NT2/D1 (cell line): ENCODE measurements around the gene SOX6.

Source experiments
- DNase-seq: peaks from one replicate; pipeline ENCODE4 v3.0.0-alpha.2; 2011; ENCODE audit warnings: low read depth, low spot score
- H3K27me3 ChIP-seq: 2 replicates; pipeline ENCODE4 v1.6.0; 2011; ENCODE audit warnings: mild to moderate bottlenecking; ENCODE audit not compliant: insufficient read length, insufficient read depth
- H3K36me3 ChIP-seq: 2 replicates; pipeline ENCODE4 v1.6.1; 2011; ENCODE audit warnings: mild to moderate bottlenecking, low read length, mixed read lengths; ENCODE audit not compliant: insufficient read depth, insufficient read length
- H3K4me1 ChIP-seq: 2 replicates; pipeline ENCODE4 v1.5.1; 2011; ENCODE audit not compliant: insufficient read depth, insufficient read length
- H3K4me3 ChIP-seq: 2 replicates; pipeline ENCODE4 v1.5.1; 2011; ENCODE audit warnings: low read depth; ENCODE audit not compliant: insufficient read length
- H3K9ac ChIP-seq: 2 replicates; pipeline ENCODE4 v1.6.0; 2011; ENCODE audit warnings: low read depth; ENCODE audit not compliant: insufficient read length
- H3K9me3 ChIP-seq: 2 replicates; pipeline ENCODE4 v1.5.1; 2011; ENCODE audit warnings: mild to moderate bottlenecking, low read length; ENCODE audit not compliant: insufficient read depth
- SUZ12 ChIP-seq: IDR thresholded peaks from 2 replicates; pipeline ENCODE4 v1.6.1; 2011; ENCODE audit not compliant: insufficient read length, insufficient read depth; ENCODE audit errors: extremely low read depth
- YY1 ChIP-seq: IDR thresholded peaks from 2 replicates; pipeline ENCODE4 v1.6.1; 2011; ENCODE audit not compliant: insufficient read length, insufficient read depth
- ZNF274 ChIP-seq: IDR thresholded peaks from 2 replicates; pipeline ENCODE4 v1.6.1; 2011; ENCODE audit warnings: mild to moderate bottlenecking, low read depth, low read length

The SOX6 gene

GRCh38 chr11:16126362-16126761, 230.0 kb downstream of the SOX6 start:
- TF ChIP-seq YY1 (no peak), SUZ12 (no peak), ZNF274 (no peak)
- Histone ChIP-seq H3K36me3 (no peaks in the 10 kb centered on the region), H3K9ac (no peak overlapping the region)

GRCh38 chr11:16125796-16126195, 230.6 kb downstream of the SOX6 start:
- Histone ChIP-seq H3K36me3 (no peaks in the 10 kb centered on the region), H3K4me3 (no peak overlapping the region), H3K27me3 (no peaks in the 10 kb centered on the region), H3K9me3 (no peaks in the 10 kb centered on the region), H3K9ac (no peak overlapping the region), H3K4me1 (no peaks in the 10 kb centered on the region)
- no peak for DNase-seq
- TF ChIP-seq ZNF274 (no peak), SUZ12 (no peak), YY1 (no peak)

More at GRCh38 chr11:16126362-16126761, 230.0 kb downstream of the SOX6 start:
- no peak overlapping the region for H3K4me3 ChIP-seq
- H3K27me3 ChIP-seq: no peaks in the 10 kb centered on the region
- H3K4me1 ChIP-seq: no peaks in the 10 kb centered on the region
- no peak for DNase-seq
- no peaks in the 10 kb centered on the region for H3K9me3 ChIP-seq

- no peak for DNase-seq
- no peaks in the 10 kb centered on the region for H3K9me3 ChIP-seq
- H3K9ac ChIP-seq: no peak overlapping the region
- no peak overlapping the region for H3K4me3 ChIP-seq
- no peak for TF ChIP-seq ZNF274
- no peak for TF ChIP-seq SUZ12
- TF ChIP-seq YY1: no peak
- no peaks in the 10 kb centered on the region for H3K4me1 ChIP-seq
- no peaks in the 10 kb centered on the region for H3K27me3 ChIP-seq
- no peaks in the 10 kb centered on the region for H3K36me3 ChIP-seq
These were observed 232.0 kb downstream of the SOX6 start for GRCh38 chr11:16124390-16124789.

GRCh38 chr11:16121853-16122252, 234.5 kb downstream of the SOX6 start:
- H3K9ac ChIP-seq: no peak overlapping the region
- no peaks in the 10 kb centered on the region for H3K27me3 ChIP-seq
- H3K9me3 ChIP-seq: no peaks in the 10 kb centered on the region
- H3K4me3 ChIP-seq: no peak overlapping the region
- TF ChIP-seq ZNF274 (no peak), SUZ12 (no peak), YY1 (no peak)
- no peaks in the 10 kb centered on the region for H3K4me1 ChIP-seq
- no peaks in the 10 kb centered on the region for H3K36me3 ChIP-seq
- DNase-seq: no peak

GRCh38 chr11:16120008-16120407, 236.3 kb downstream of the SOX6 start:
- Histone ChIP-seq H3K4me3 (no peak overlapping the region), H3K4me1 (no peaks in the 10 kb centered on the region), H3K27me3 (no peaks in the 10 kb centered on the region), H3K9me3 (no peaks in the 10 kb centered on the region), H3K36me3 (no peaks in the 10 kb centered on the region), H3K9ac (no peak overlapping the region)
- no peak for DNase-seq
- TF ChIP-seq SUZ12 (no peak), ZNF274 (no peak), YY1 (no peak)

- no peaks in the 10 kb centered on the region for H3K4me1 ChIP-seq
- H3K9ac ChIP-seq: no peak overlapping the region
- TF ChIP-seq ZNF274 (no peak), YY1 (no peak), SUZ12 (no peak)
- no peaks in the 10 kb centered on the region for H3K9me3 ChIP-seq
- no peak for DNase-seq
- H3K36me3 ChIP-seq: no peaks in the 10 kb centered on the region
- H3K4me3 ChIP-seq: no peak overlapping the region
- no peaks in the 10 kb centered on the region for H3K27me3 ChIP-seq
These were observed 238.2 kb downstream of the SOX6 start for GRCh38 chr11:16117989-16118756.

- Histone ChIP-seq H3K4me3 (no peak overlapping the region), H3K27me3 (no peaks in the 10 kb centered on the region), H3K9me3 (no peaks in the 10 kb centered on the region), H3K9ac (no peak overlapping the region), H3K36me3 (no peaks in the 10 kb centered on the region), H3K4me1 (no peaks in the 10 kb centered on the region)
- TF ChIP-seq SUZ12 (no peak), YY1 (no peak), ZNF274 (no peak)
- DNase-seq: no peak
These were observed 241.1 kb downstream of the SOX6 start for GRCh38 chr11:16114978-16115871.
